Natural killer cell (primary cell): ENCODE data around the gene DICER1. TPM values are rescaled to one million over a fixed set of nuclear protein-coding genes. Genes with fewer than 3 reads are reported as not detected.
A peak's percentile ranks its signal among the peaks of the same experiment; 100 is the strongest.

Source experiments
- ATAC-seq, 3 donors: fragments of 150-1000 bp in 2 of 3; fragments of 200-7000 bp in 1 of 3; cut with Tn5 transposase; 1 replicate in 1 of 3; 2 replicates in 2 of 3; pipeline ENCODE4 v1.10.0; 2021; ENCODE audit warnings: mild to moderate bottlenecking in 2 of 3, moderate library complexity in 2 of 3
- DNase-seq, 2 donors: peaks; one replicate each; pipeline versions ENCODE4 v3.0.0 to v3.0.0-alpha.2; 2013 to 2021; ENCODE audit warnings: mixed read lengths in 1 of 2
- H3K27ac ChIP-seq: one replicate; pipeline ENCODE4 v1.5.1; 2013; ENCODE audit warnings: mild to moderate bottlenecking, low read length
- H3K27me3 ChIP-seq: one replicate; pipeline ENCODE4 v1.6.1; 2013; ENCODE audit warnings: low read length; ENCODE audit not compliant: control insufficient read depth, insufficient read depth
- H3K36me3 ChIP-seq: one replicate; pipeline ENCODE4 v1.6.1; 2013; ENCODE audit warnings: low read length; ENCODE audit not compliant: control insufficient read depth, insufficient read depth
- H3K4me1 ChIP-seq: one replicate; pipeline ENCODE4 v1.6.1; 2013; ENCODE audit warnings: low read length; ENCODE audit not compliant: control insufficient read depth, insufficient read depth
- H3K4me3 ChIP-seq: one replicate; pipeline ENCODE4 v1.5.1; 2013; ENCODE audit warnings: low read length
- H3K9me3 ChIP-seq: one replicate; pipeline ENCODE4 v1.6.1; 2013; ENCODE audit warnings: low read length; ENCODE audit not compliant: control insufficient read depth, insufficient read depth
- H3K27ac Mint-ChIP-seq, 2 donors: one replicate each; pipeline ENCODE4 v1.8.0; 2022; ENCODE audit warnings: mild to moderate bottlenecking in 2 of 2, mixed read lengths in 2 of 2, moderate library complexity in 1 of 2
- H3K27me3 Mint-ChIP-seq, 2 donors: one replicate each; pipeline ENCODE4 v1.8.0; 2022; ENCODE audit warnings: low read depth in 2 of 2, mixed read lengths in 2 of 2
- H3K36me3 Mint-ChIP-seq: one replicate; pipeline ENCODE4 v1.8.0; 2022; ENCODE audit warnings: mixed read lengths
- H3K4me1 Mint-ChIP-seq, 2 donors: one replicate each; pipeline ENCODE4 v1.8.0; 2022; ENCODE audit warnings: mixed read lengths in 2 of 2
- H3K4me3 Mint-ChIP-seq: one replicate; pipeline ENCODE4 v1.8.0; 2022; ENCODE audit warnings: mild to moderate bottlenecking, moderate library complexity, mixed read lengths
- H3K9me3 Mint-ChIP-seq, 2 donors: one replicate each; pipeline ENCODE4 v1.8.0; 2022; ENCODE audit warnings: mixed read lengths in 2 of 2
- WGBS: methylation state at CpG from one replicate; pipeline ENCODE4 v1.1.7; 2013; ENCODE audit warnings: missing lambda C conversion rate; ENCODE audit not compliant: insufficient coverage; 5-methylcytosine and 5-hydroxymethylcytosine counted together
- intact Hi-C: fragments of 100-400 bp; cut with micrococcal nuclease; formaldehyde crosslinking; loops from one replicate; pipeline ENCODE4 v1.14.2; 2022
- total RNA-seq, 4 donors: library from RNA; stranded (reverse); fragments of 120-200 nt in 1 of 4; gene quantifications; one replicate each; pipeline versions ENCODE4 v1.2.3 to v1.2.4, GENCODE V29; 2013 to 2022
- TF ChIP-seq, protein P1 (sequence below): fragments of 200-600 bp; IDR thresholded peaks from one replicate; pipeline ENCODE4 v1.8.0; 2022; ENCODE audit warnings: antibody characterized with exemption

Gene DICER1
- total RNA-seq, 3 donors from 2014 or later (not counting 1 experiment from before 2014, with no cell fraction given), result 47.7 to 59.3 (median 52.9) TPM

DNA sequence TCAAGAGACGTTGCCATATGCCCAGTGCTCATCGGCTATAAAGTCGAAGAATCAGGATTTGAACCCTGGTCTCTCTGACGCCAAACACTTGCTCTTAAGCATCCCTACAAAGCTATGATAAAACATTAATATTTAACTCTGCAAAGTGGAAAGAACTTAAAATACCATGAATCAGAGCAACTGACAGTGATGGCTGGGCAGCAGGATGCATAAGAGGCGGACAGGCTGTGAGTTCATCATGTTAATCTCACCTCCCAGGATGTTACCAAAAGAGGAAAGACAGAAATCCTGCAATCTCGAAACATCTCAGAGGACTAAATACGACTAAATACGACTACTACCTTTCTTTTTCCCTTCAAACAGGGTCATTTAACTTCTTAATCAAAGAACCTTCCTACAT is 5.8 kb downstream of the DICER1 start:
- Histone ChIP-seq H3K27ac (no peak overlapping the region), H3K9me3 (no peaks in the 10 kb centered on the region), H3K36me3 (no peaks in the 10 kb centered on the region), H3K4me3 (no peak overlapping the region), H3K27me3 (no peaks in the 10 kb centered on the region), H3K4me1 (peaks cover 4% of the 10 kb centered on the region)
- no peaks in the 10 kb centered on the region for H3K9me3 Mint-ChIP-seq
- H3K27me3 Mint-ChIP-seq, result no peaks in the 10 kb centered on the region
- WGBS, result 90% methylated on average over 8 of the region's 8 CpGs
- intact Hi-C loops, result no loop called here
- ATAC-seq (no peak), DNase-seq (no peak)
- no peak overlapping the region for H3K27ac Mint-ChIP-seq
- TF ChIP-seq, protein P1, sequence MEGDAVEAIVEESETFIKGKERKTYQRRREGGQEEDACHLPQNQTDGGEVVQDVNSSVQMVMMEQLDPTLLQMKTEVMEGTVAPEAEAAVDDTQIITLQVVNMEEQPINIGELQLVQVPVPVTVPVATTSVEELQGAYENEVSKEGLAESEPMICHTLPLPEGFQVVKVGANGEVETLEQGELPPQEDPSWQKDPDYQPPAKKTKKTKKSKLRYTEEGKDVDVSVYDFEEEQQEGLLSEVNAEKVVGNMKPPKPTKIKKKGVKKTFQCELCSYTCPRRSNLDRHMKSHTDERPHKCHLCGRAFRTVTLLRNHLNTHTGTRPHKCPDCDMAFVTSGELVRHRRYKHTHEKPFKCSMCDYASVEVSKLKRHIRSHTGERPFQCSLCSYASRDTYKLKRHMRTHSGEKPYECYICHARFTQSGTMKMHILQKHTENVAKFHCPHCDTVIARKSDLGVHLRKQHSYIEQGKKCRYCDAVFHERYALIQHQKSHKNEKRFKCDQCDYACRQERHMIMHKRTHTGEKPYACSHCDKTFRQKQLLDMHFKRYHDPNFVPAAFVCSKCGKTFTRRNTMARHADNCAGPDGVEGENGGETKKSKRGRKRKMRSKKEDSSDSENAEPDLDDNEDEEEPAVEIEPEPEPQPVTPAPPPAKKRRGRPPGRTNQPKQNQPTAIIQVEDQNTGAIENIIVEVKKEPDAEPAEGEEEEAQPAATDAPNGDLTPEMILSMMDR, result no peak
- H3K36me3 Mint-ChIP-seq, result no peaks in the 10 kb centered on the region
- H3K4me3 Mint-ChIP-seq, result no peak overlapping the region
- peaks cover 79 to 88% of the 10 kb centered on the region in 2 donors for H3K4me1 Mint-ChIP-seq

GRCh38 chr14:95150910-95151309 is 6.4 kb downstream of the DICER1 start:
- Histone ChIP-seq H3K27me3 (no peaks in the 10 kb centered on the region), H3K36me3 (no peaks in the 10 kb centered on the region), H3K4me1 (no peaks in the 10 kb centered on the region), H3K4me3 (no peak overlapping the region), H3K9me3 (peaks cover 2% of the 10 kb centered on the region), H3K27ac (no peak overlapping the region)
- Mint-ChIP-seq H3K4me3 (no peak overlapping the region), H3K9me3 (no peaks in the 10 kb centered on the region), H3K27ac (no peak overlapping the region), H3K27me3 (no peaks in the 10 kb centered on the region), H3K36me3 (no peaks in the 10 kb centered on the region), H3K4me1 (peaks cover 77 to 89% of the 10 kb centered on the region in 2 donors)
- intact Hi-C loops, result no loop called here
- WGBS, result 80% methylated on average over 2 of the region's 2 CpGs
- TF ChIP-seq, protein P1, result no peak
- no peak for DNase-seq
- ATAC-seq, result no peak

GRCh38 chr14:95149441-95149840 is 7.9 kb downstream of the DICER1 start:
- Histone ChIP-seq H3K4me1 (no peaks in the 10 kb centered on the region), H3K27me3 (no peaks in the 10 kb centered on the region), H3K36me3 (no peaks in the 10 kb centered on the region), H3K27ac (no peak overlapping the region), H3K9me3 (peaks cover 3% of the 10 kb centered on the region), H3K4me3 (no peak overlapping the region)
- Mint-ChIP-seq H3K27me3 (no peaks in the 10 kb centered on the region), H3K4me1 (peaks cover 72 to 77% of the 10 kb centered on the region in 2 donors), H3K27ac (peak overlapping the region in 1 of 2 donors; percentile 23), H3K36me3 (peaks cover 10% of the 10 kb centered on the region), H3K9me3 (peaks cover 5% of the 10 kb centered on the region in 2 donors), H3K4me3 (no peak overlapping the region)
- DNase-seq, result no peak
- intact Hi-C loops, result no loop called here
- WGBS, result 88% methylated on average over 1 of the region's 3 CpGs
- ATAC-seq, result no peak
- TF ChIP-seq, protein P1, result no peak

DNA sequence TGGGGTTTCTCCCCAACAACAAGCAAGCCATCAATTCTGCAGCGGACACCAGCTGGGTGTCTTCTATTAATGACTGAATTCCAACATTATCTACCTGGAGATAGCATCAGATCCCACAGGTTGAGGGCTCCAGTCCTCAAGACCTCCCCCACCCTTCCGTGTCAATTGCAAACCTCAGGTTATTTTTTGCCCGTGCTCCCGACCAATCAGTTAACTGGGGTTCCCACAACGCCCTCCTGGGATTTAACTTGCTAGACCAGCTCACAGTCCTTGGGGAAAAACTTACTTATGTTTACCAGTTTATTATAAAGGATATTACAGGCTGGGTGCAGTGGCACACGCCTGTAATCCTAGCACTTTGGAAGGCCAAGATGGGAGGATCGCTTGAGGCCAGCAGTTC is 9.7 kb downstream of the DICER1 start:
- Histone ChIP-seq H3K9me3 (peaks cover 3% of the 10 kb centered on the region), H3K4me1 (no peaks in the 10 kb centered on the region), H3K36me3 (no peaks in the 10 kb centered on the region), H3K4me3 (no peak overlapping the region), H3K27me3 (no peaks in the 10 kb centered on the region), H3K27ac (no peak overlapping the region)
- Mint-ChIP-seq H3K4me1 (peaks cover 70 to 77% of the 10 kb centered on the region in 2 donors), H3K27me3 (no peaks in the 10 kb centered on the region), H3K27ac (no peak overlapping the region), H3K4me3 (no peak overlapping the region), H3K9me3 (peaks cover 5% of the 10 kb centered on the region in 2 donors), H3K36me3 (peaks cover 11% of the 10 kb centered on the region)
- intact Hi-C loops, result no loop called here
- DNase-seq, result no peak
- TF ChIP-seq, protein P1, result no peak
- WGBS, result 80% methylated on average over 7 of the region's 7 CpGs
- ATAC-seq, result no peak
